ENCODE results near the gene SUMF1. TPM values are rescaled to one million over a fixed set of nuclear protein-coding genes. Genes with fewer than 3 reads are reported as not detected.
A peak's percentile ranks its signal among the peaks of the same experiment; 100 is the strongest.

The SUMF1 gene
- total and polyA plus RNA-seq, 2 of the 4 experiments (the other 2 are of a cell fraction): 26.3 to 38.4 TPM

DNA sequence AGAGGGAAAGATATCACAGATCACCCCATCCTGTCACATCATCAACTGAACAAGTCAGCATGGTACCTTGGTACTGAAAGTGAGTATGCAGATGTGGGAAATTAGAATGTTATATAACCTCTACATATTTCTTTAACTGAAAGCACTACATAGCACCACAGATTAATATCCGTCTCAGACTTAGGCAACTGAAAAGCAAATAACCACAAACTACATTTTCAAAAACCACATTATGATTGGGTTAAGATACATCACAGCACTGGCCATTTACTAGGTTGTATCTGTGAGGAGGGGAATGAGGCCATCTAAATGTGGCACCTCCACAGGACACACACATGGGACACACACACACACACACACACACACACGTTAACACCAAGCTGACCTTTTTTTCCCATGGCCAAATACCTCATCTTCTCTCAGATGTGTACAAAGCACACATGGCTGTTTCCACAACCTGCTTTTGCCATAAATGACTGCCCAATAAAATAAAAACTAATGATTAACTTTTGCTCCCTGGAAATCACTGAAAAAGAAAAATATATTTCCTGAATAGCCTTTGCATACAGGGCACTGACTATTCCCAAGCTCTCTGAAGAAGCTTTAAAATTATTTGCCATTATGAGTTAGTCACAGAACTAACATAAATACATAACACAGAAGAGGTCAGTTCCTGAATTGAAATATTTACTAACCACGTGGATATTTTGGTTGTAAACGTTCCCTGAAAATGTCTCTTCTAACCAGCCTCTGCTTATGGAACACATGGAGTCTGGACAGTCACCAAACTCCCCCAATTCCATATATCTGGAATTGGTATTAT is 60.1 kb downstream of the SUMF1 start:
- Histone ChIP-seq H4K91ac (ENCODE audit: insufficient read depth, low read depth, low read length) (no peak overlapping the region), H3K4me3 (ENCODE audit: insufficient read depth, low read depth, low read length) (no peak overlapping the region), H3K9ac (ENCODE audit: low read depth, low read length) (no peak overlapping the region), H2BK20ac (ENCODE audit: low read depth, low read length) (no peak overlapping the region), H4K20me1 (ENCODE audit: insufficient read depth, low read length) (no peaks in the 10 kb centered on the region), H4K5ac (ENCODE audit: low read depth, low read length) (no peak overlapping the region), H3K18ac (ENCODE audit: low read depth, low read length) (no peak overlapping the region), H3K79me1 (ENCODE audit: low read depth in 1 of 2, low read length in 2 of 2) (no peaks in the 10 kb centered on the region), H2BK5ac (ENCODE audit: low read depth, low read length, poor library complexity, severe bottlenecking) (no peak overlapping the region), H3K27me3 (ENCODE audit: control insufficient read depth, insufficient read depth, low read length) (no peaks in the 10 kb centered on the region), H2AK9ac (replicated peaks; ENCODE audit: low read depth, low read length, poor library complexity) (no peak overlapping the region), H2BK15ac (ENCODE audit: low read depth, low read length) (no peak overlapping the region), H2AFZ (replicated peaks; ENCODE audit: low read length, poor library complexity) (no peak overlapping the region), H3K14ac (replicated peaks; ENCODE audit: low read depth, low read length) (no peak overlapping the region), H2AK5ac (ENCODE audit: low read depth, low read length) (no peak overlapping the region), H3K56ac (ENCODE audit: extremely low read depth, insufficient read depth, low read length) (no peak overlapping the region), H4K8ac (ENCODE audit: low read depth in 2 of 2, low read length in 2 of 2) (no peak overlapping the region), H3K27ac (ENCODE audit: insufficient read depth, low read length) (no peak overlapping the region), H2BK120ac (ENCODE audit: low read depth, low read length) (no peak overlapping the region), H3K4ac (ENCODE audit: low read depth, low read length) (no peak overlapping the region), H3K4me1 (ENCODE audit: control insufficient read depth, insufficient read depth, low read length) (peaks cover 2% of the 10 kb centered on the region; the same call in 1 of the 2 replicates), H3K36me3 (ENCODE audit: control insufficient read depth, insufficient read depth, low read length) (peaks cover 4% of the 10 kb centered on the region; the same call in 1 of the 2 replicates), H3K9me1 (ENCODE audit: insufficient read depth, low read length) (peaks cover 6% of the 10 kb centered on the region; the same call in 1 of the 2 replicates), H3K4me2 (ENCODE audit: low read depth, low read length) (no peak overlapping the region), H3K23ac (ENCODE audit: low read depth, low read length) (no peak overlapping the region; the same call in 1 of the 2 replicates), H3K9me3 (ENCODE audit: control insufficient read depth, insufficient read depth, low read length) (no peaks in the 10 kb centered on the region)
- in situ Hi-C loops (cut with MboI; ENCODE audit: low sequenced_read_pairs): no loop called here
- no TSS peak for BruUV-seq (replicated peaks)
- ChIA-PET POLR2A (ENCODE audit: unreplicated experiment) (no interaction called here), CTCF (interaction anchor here (0.6 kb wide), 1 partner anchor 1395 kb away, joined by 3 read pairs; no protein-coding TSS in a partner anchor)
- no peak for TF ChIP-seq RFX5 (IDR thresholded peaks at IDR 0.05; ENCODE audit: low read depth, low read length)
- TF ChIP-seq FOS (IDR thresholded peaks at IDR 0.05; ENCODE audit: low read depth, low read length): no peak
- no peak for TF ChIP-seq RCOR1 (IDR thresholded peaks at IDR 0.05; ENCODE audit: insufficient replicate concordance, low read length)
- no peak for TF ChIP-seq SMC3 (IDR thresholded peaks at IDR 0.05; ENCODE audit: low read depth, low read length)
- no peak for TF ChIP-seq RAD21 (IDR thresholded peaks at IDR 0.05; ENCODE audit: low read length)
- dilution Hi-C loops (cut with HindIII; ENCODE audit: low sequenced_read_pairs, unreplicated experiment): no loop called here
- ATAC-seq (ENCODE audit: low read depth) (peak; percentile 83), DNase-seq (peak; percentile 37)
- WGBS, 2 experiments (ENCODE audit: extremely low coverage in 2 of 2, insufficient read length in 1 of 2): no CpG with 5 or more reads among the region's 4 CpGs
- intact Hi-C loops (cut with micrococcal nuclease): no loop called here
